ENCODE data around the gene RAB40B.

The RAB40B gene

GRCh38 chr17:82648165-82648668 is 50.3 kb downstream of the RAB40B start, which contains the start of gene WDR45B:
Gene WDR45B (minus strand): TSS chr17:82648444. CDS start chr17:82648340, 104 bp downstream.
- DNase-seq, result peak; percentile 97

GRCh38 chr17:82647593-82648164 is 50.8 kb downstream of the RAB40B start:
- peak; percentile 49 for DNase-seq

- DNase-seq, result no peak
These were observed 53.0 kb downstream of the RAB40B start for GRCh38 chr17:82645516-82645915.

- DNase-seq, result no peak
These were observed 54.4 kb downstream of the RAB40B start for GRCh38 chr17:82644148-82644547.

- DNase-seq, result no peak
These were observed 56.5 kb downstream of the RAB40B start for GRCh38 chr17:82642022-82642421.

- DNase-seq, result no peak
These were observed 58.5 kb downstream of the RAB40B start for GRCh38 chr17:82640036-82640435.

- no peak for DNase-seq
These were observed 58.9 kb downstream of the RAB40B start for GRCh38 chr17:82639628-82640027.

- DNase-seq, result no peak
These were observed 60.2 kb downstream of the RAB40B start for GRCh38 chr17:82638183-82638773.

GRCh38 chr17:82636626-82637598 is 61.6 kb downstream of the RAB40B start:
- DNase-seq, result peak; percentile 69

- DNase-seq, result no peak
These were observed 65.2 kb downstream of the RAB40B start for GRCh38 chr17:82633343-82633742.

- no peak for DNase-seq
These were observed 66.0 kb downstream of the RAB40B start for GRCh38 chr17:82632451-82632850.

GRCh38 chr17:82631544-82631943 is 67.0 kb downstream of the RAB40B start:
- no peak for DNase-seq

- no peak for DNase-seq
These were observed 68.3 kb downstream of the RAB40B start for GRCh38 chr17:82630212-82630611.

- no peak for DNase-seq
These were observed 68.8 kb downstream of the RAB40B start for GRCh38 chr17:82629748-82630147.

GRCh38 chr17:82627405-82627804 is 71.1 kb downstream of the RAB40B start:
- DNase-seq, result no peak

GRCh38 chr17:82623707-82624106 is 74.8 kb downstream of the RAB40B start:
- DNase-seq, result no peak

- DNase-seq, result no peak
These were observed 78.9 kb downstream of the RAB40B start for GRCh38 chr17:82619641-82620040.

GRCh38 chr17:82619211-82619610 is 79.3 kb downstream of the RAB40B start:
- DNase-seq, result no peak

- no peak for DNase-seq
These were observed 82.3 kb downstream of the RAB40B start for GRCh38 chr17:82616021-82616711.

- no peak for DNase-seq
These were observed 83.1 kb downstream of the RAB40B start for GRCh38 chr17:82615084-82616020.

- no peak for DNase-seq
These were observed 84.3 kb downstream of the RAB40B start for GRCh38 chr17:82614095-82614631.

Data from NCI-H146 (cell line).